IPS-15b (cell line): ENCODE measurements around the gene PCDHA11.
"Not testable (repeated sequence)": the region's sequence is repeated elsewhere in the genome, so short reads cannot be mapped to it uniquely, and the experiment has no call there.

Experiments
- H3K27me3 ChIP-seq: one replicate; pipeline ENCODE4 v1.6.1; 2013; ENCODE audit warnings: low read length; ENCODE audit not compliant: control insufficient read depth, insufficient read depth
- H3K36me3 ChIP-seq: one replicate; pipeline ENCODE4 v1.6.1; 2013; ENCODE audit warnings: low read length; ENCODE audit not compliant: control insufficient read depth, insufficient read depth
- H3K4me1 ChIP-seq: one replicate; pipeline ENCODE4 v1.6.1; 2013; ENCODE audit warnings: mild to moderate bottlenecking, low read length; ENCODE audit not compliant: control insufficient read depth, insufficient read depth
- H3K4me3 ChIP-seq: one replicate; pipeline ENCODE4 v1.5.1; 2013; ENCODE audit warnings: low read depth, low read length
- H3K9ac ChIP-seq: one replicate; pipeline ENCODE4 v1.6.1; 2013; ENCODE audit warnings: low read depth, mild to moderate bottlenecking, low read length
- H3K9me3 ChIP-seq: one replicate; pipeline ENCODE4 v1.6.1; 2013; ENCODE audit warnings: mild to moderate bottlenecking, low read length; ENCODE audit not compliant: control insufficient read depth, insufficient read depth

Gene PCDHA11

GRCh38 chr5:140857987-140858240 is 10.8 kb upstream of the PCDHA11 start:
- no peaks in the 10 kb centered on the region for H3K27me3 ChIP-seq
- H3K9me3 ChIP-seq, result no peaks in the 10 kb centered on the region
- H3K4me1 ChIP-seq, result no peaks in the 10 kb centered on the region
- peak overlapping the region; percentile 13 for H3K4me3 ChIP-seq
- H3K9ac ChIP-seq, result no peak overlapping the region
- peaks cover 8% of the 10 kb centered on the region for H3K36me3 ChIP-seq

DNA sequence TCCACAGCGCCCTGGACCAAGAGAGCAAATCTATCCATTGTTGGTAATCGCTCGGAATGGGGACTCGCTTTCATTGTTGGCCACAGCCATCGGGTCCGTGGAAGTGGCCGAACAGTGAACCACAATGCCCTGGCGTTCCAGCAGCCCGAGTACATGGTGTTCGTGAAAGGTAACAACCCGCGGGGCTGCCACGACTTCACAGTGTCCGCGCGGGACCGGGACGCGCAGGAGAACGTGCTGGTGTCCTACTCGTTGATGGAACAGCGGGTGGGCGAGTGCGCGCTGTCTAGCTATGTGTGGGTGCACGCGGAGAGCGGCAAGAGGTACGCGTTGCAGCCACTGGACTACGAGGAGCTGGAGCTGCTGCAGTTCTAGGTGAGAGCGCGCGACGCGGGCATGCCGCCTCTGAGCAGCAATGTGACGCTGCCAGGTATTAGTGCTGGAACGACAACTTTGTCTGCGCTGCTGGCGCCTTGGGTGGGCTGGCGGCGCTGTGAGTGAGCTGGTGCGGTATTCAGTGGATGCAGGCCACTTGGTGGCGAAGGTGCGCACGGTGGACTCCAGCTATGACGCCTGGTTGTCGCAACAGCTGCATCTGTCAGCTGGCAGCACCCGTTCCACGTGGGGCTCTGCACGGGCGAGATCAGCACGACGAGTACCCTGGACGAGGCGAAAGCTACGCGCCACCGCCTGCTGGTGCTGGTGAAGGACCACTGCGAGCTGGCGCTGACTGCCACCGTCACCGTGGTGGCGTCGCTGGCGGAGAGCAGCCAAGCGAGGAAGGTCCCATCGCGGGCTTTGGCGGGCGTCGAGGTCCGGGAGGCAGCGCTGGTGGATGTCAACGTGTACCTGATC is 6.1 kb upstream of the PCDHA11 start:
- Histone ChIP-seq H3K9ac (no peak overlapping the region), H3K4me1 (no peaks in the 10 kb centered on the region), H3K36me3 (peaks cover 10% of the 10 kb centered on the region), H3K27me3 (no peaks in the 10 kb centered on the region), H3K4me3 (no peak overlapping the region), H3K9me3 (no peaks in the 10 kb centered on the region)

DNA sequence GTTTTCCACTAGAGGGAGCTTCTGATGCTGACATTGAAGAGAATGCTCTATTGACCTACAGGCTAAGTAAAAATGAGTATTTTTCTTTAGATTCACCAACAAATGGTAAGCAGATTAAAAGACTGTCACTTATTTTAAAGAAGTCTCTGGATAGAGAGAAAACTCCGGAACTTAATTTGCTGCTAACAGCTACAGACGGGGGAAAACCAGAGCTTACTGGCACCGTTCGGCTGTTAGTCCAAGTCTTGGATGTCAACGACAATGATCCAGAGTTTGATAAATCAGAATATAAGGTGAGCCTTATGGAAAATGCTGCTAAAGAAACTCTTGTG is 764 bp downstream of the PCDHA11 start:
- H3K4me1 ChIP-seq, result peaks cover 3% of the 10 kb centered on the region
- peak overlapping the region; percentile 45 for H3K4me3 ChIP-seq
- no peaks in the 10 kb centered on the region for H3K27me3 ChIP-seq
- no peak overlapping the region for H3K9ac ChIP-seq
- H3K9me3 ChIP-seq, result no peaks in the 10 kb centered on the region
- H3K36me3 ChIP-seq, result no peaks in the 10 kb centered on the region

DNA sequence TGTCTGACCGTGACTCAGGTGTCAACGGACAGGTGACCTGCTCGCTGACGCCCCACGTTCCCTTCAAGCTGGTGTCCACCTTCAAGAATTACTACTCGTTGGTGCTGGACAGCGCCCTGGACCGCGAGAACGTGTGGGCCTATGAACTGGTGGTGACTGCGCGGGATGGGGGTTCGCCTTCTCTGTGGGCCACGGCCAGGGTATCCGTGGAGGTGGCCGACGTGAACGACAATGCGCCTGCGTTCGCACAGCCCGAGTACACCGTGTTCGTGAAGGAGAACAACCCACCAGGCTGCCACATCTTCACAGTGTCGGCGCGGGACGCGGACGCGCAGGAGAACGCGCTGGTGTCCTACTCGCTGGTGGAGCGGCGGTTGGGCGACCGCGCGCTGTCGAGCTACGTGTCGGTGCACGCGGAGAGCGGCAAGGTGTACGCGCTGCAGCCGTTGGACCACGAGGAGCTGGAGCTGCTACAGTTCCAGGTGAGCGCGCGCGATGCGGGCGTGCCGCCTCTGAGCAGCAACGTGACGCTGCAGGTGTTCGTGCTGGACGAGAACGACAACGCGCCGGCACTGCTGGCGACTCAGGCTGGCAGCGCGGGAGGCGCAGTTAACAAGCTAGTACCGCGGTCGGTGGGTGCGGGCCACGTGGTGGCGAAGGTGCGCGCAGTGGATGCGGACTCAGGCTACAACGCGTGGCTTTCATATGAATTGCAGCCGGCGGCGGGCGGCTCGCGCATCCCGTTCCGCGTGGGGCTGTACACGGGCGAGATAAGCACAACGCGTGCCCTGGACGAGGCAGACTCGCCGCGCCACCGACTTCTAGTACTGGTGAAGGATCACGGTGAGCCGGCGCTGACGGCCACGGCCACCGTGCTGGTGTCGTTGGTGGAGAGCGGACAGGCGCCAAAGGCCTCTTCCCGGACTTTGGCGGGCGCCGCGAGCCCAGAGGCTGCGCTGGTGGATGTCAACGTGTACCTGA is 1.8 kb downstream of the PCDHA11 start:
- Histone ChIP-seq H3K36me3 (no peaks in the 10 kb centered on the region), H3K27me3 (no peaks in the 10 kb centered on the region), H3K9me3 (no peaks in the 10 kb centered on the region), H3K4me3 (no peak overlapping the region), H3K9ac (no peak overlapping the region), H3K4me1 (peaks cover 3% of the 10 kb centered on the region)

GRCh38 chr5:140875085-140876065 is 6.6 kb downstream of the PCDHA11 start, which contains the start of gene PCDHA12:
TSS of gene PCDHA12 (plus strand) at chr5:140875308. CDS start at chr5:140875473, 165 bp downstream.
- Histone ChIP-seq H3K4me3 (peak within 1 kb of the TSS; percentile 60), H3K4me1 (peaks cover 3% of the 10 kb centered on the region), H3K9ac (peak within 1 kb of the TSS; percentile 38), H3K27me3 (no peaks in the 10 kb centered on the region), H3K36me3 (no peaks in the 10 kb centered on the region), H3K9me3 (no peaks in the 10 kb centered on the region)

GRCh38 chr5:140876541-140877261 is 7.9 kb downstream of the PCDHA11 start:
- H3K27me3 ChIP-seq, H3K36me3 ChIP-seq, H3K4me3 ChIP-seq, H3K9ac ChIP-seq, H3K4me1 ChIP-seq, H3K9me3 ChIP-seq: not testable (repeated sequence)

DNA sequence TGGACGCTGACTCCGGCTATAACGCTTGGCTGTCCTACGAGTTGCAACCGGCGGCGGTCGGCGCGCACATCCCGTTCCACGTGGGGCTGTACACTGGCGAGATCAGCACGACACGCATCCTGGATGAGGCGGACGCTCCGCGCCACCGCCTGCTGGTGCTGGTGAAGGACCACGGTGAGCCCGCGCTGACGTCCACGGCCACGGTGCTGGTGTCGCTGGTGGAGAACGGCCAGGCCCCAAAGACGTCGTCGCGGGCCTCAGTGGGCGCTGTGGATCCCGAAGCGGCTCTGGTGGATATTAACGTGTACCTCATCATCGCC is 8.5 kb downstream of the PCDHA11 start:
- Histone ChIP-seq H3K27me3 (no peaks in the 10 kb centered on the region), H3K4me1 (peaks cover 3% of the 10 kb centered on the region), H3K4me3 (no peak overlapping the region), H3K9me3 (no peaks in the 10 kb centered on the region), H3K36me3 (no peaks in the 10 kb centered on the region), H3K9ac (no peak overlapping the region)

- H3K4me3 ChIP-seq, result peak within 1 kb of the TSS; percentile 26
- H3K4me1 ChIP-seq, result no peaks in the 10 kb centered on the region
- H3K9me3 ChIP-seq, result no peaks in the 10 kb centered on the region
- H3K36me3 ChIP-seq, result no peaks in the 10 kb centered on the region
- H3K27me3 ChIP-seq, result no peaks in the 10 kb centered on the region
- H3K9ac ChIP-seq, result no peak within 1 kb of the TSS
These were observed 13.3 kb downstream of the PCDHA11 start, which contains the start of gene PCDHA13 for GRCh38 chr5:140881889-140882590. TSS of gene PCDHA13 (plus strand) at chr5:140882124. CDS start at chr5:140882269, 145 bp downstream.

- Histone ChIP-seq H3K36me3 (no peaks in the 10 kb centered on the region), H3K27me3 (no peaks in the 10 kb centered on the region), H3K9ac (no peak overlapping the region), H3K4me3 (peak overlapping the region; percentile 26), H3K9me3 (no peaks in the 10 kb centered on the region), H3K4me1 (no peaks in the 10 kb centered on the region)
These were observed 13.8 kb downstream of the PCDHA11 start for GRCh38 chr5:140882591-140882899.

GRCh38 chr5:140883373-140883772 is 14.6 kb downstream of the PCDHA11 start:
- Histone ChIP-seq H3K27me3 (no peaks in the 10 kb centered on the region), H3K9me3 (no peaks in the 10 kb centered on the region), H3K4me1 (no peaks in the 10 kb centered on the region), H3K36me3 (no peaks in the 10 kb centered on the region), H3K9ac (no peak overlapping the region), H3K4me3 (no peak overlapping the region)
